Measurements from ENCODE around the gene PRKCA. TPM values are rescaled to one million over a fixed set of nuclear protein-coding genes. Genes with fewer than 3 reads are reported as not detected.
A peak's percentile ranks its signal among the peaks of the same experiment; 100 is the strongest.

PRKCA gene
- total and polyA plus RNA-seq, 2 of the 13 experiments (the other 11 are each of a cell fraction or from before 2014, with no cell fraction given) = 18.5 to 21.5 TPM

DNA sequence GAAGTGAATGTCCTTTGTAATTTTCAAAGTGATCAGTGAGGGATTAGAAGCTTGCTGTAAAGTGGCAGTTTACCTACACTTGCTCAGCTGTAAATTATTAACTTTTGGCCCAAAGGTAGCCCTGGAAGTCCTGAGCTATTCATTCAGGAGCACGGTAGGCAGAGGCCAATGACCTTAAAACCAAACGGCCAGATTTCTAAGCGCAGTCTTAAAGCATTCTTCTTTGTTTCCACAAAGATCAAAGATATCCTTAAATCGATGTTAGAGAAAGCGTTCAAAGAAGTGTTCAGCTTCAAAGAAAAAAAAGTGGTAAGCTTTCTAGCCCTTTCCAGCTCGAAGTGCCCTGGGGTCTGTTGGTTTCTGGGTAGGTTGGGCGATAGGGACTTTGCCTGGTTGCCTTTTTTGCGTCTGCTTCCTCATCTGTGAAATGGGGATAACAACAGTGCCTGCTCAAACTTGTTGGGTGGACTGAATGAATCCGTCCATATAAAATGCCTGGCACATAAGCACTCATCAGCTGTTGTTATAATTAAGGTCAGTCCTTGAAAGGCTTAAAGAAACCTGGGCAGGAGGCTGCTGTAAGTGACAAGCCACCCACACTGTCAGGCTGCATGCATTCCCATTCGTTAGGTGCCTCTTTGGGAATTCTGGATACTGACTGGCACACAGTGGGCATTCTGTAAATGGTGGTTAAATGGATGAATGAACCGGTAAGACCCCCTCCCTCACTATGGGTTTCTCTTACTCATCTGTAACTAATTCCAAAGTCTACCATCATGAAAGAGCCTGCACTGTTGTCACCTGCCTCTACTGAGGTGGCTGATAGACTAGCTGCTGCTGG, 113.2 kb downstream of the PRKCA start (continued):
- TF ChIP-seq, protein P1, sequence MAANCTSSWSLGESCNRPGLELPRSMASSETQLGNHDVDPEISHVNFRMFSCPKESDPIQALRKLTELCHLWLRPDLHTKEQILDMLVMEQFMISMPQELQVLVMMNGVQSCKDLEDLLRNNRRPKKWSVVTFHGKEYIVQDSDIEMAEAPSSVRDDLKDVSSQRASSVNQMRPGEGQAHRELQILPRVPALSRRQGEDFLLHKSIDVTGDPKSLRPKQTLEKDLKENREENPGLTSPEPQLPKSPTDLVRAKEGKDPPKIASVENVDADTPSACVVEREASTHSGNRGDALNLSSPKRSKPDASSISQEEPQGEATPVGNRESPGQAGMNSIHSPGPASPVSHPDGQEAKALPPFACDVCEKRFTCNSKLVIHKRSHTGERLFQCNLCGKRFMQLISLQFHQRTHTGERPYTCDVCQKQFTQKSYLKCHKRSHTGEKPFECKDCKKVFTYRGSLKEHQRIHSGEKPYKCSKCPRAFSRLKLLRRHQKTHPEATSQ (CRISPR knock-in tag; IDR thresholded peaks at IDR 0.05; ENCODE audit: borderline replicate concordance) = peak; percentile 25; the same call in 1 of the 2 replicates
- TF ChIP-seq MXI1 (IDR thresholded peaks at IDR 0.05; ENCODE audit: borderline replicate concordance, low read depth, low read length) (peak; percentile 17; the same call in 1 of the 3 replicates), IKZF4 (CRISPR knock-in tag; IDR thresholded peaks at IDR 0.05; ENCODE audit: borderline replicate concordance, low read depth, not compliant biosample characterization) (no peak), ATF7 (IDR thresholded peaks at IDR 0.05) (no peak; the same call in 1 of the 2 replicates), ATF7 (CRISPR knock-in tag; IDR thresholded peaks at IDR 0.05) (no peak; the same call in 1 of the 2 replicates), TEAD3 (CRISPR knock-in tag; optimal IDR thresholded peaks at IDR 0.05; ENCODE audit: borderline replicate concordance) (peak; percentile 84), KDM2A (CRISPR knock-in tag; IDR thresholded peaks at IDR 0.05; ENCODE audit: borderline replicate concordance, low read depth) (no peak), ZNF143 (CRISPR knock-in tag; IDR thresholded peaks at IDR 0.05) (peak; percentile 71), POLR2A (IDR thresholded peaks at IDR 0.05; ENCODE audit: insufficient read depth in 1 of 2, low read depth in 2 of 2, low read length in 2 of 2) (peak in 1 of 2 experiments; percentile 14; a peak in 1 of 4 replicates), ZNF629 (CRISPR knock-in tag; conservative IDR thresholded peaks at IDR 0.05) (peak; percentile 100), ZNF788 (CRISPR knock-in tag; IDR thresholded peaks at IDR 0.05; ENCODE audit: borderline replicate concordance) (peak; percentile 65; the same call in 1 of the 2 replicates), ZBTB1 (CRISPR knock-in tag; IDR thresholded peaks at IDR 0.05; ENCODE audit: borderline replicate concordance) (no peak), ZNF713 (CRISPR knock-in tag; IDR thresholded peaks at IDR 0.05) (0 out of 2 replicates have a peak, but pooled peaks have one; percentile 76), ZNF556 (CRISPR knock-in tag; IDR thresholded peaks at IDR 0.05; ENCODE audit: borderline replicate concordance) (peak; percentile 40; the same call in 1 of the 2 replicates), KDM6A (CRISPR knock-in tag; IDR thresholded peaks at IDR 0.05; ENCODE audit: low read depth) (peak; percentile 89)
- TF ChIP-seq, protein P2, sequence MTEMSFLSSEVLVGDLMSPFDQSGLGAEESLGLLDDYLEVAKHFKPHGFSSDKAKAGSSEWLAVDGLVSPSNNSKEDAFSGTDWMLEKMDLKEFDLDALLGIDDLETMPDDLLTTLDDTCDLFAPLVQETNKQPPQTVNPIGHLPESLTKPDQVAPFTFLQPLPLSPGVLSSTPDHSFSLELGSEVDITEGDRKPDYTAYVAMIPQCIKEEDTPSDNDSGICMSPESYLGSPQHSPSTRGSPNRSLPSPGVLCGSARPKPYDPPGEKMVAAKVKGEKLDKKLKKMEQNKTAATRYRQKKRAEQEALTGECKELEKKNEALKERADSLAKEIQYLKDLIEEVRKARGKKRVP (CRISPR knock-in tag; IDR thresholded peaks at IDR 0.05) = no peak
- TF ChIP-seq, protein P3, sequence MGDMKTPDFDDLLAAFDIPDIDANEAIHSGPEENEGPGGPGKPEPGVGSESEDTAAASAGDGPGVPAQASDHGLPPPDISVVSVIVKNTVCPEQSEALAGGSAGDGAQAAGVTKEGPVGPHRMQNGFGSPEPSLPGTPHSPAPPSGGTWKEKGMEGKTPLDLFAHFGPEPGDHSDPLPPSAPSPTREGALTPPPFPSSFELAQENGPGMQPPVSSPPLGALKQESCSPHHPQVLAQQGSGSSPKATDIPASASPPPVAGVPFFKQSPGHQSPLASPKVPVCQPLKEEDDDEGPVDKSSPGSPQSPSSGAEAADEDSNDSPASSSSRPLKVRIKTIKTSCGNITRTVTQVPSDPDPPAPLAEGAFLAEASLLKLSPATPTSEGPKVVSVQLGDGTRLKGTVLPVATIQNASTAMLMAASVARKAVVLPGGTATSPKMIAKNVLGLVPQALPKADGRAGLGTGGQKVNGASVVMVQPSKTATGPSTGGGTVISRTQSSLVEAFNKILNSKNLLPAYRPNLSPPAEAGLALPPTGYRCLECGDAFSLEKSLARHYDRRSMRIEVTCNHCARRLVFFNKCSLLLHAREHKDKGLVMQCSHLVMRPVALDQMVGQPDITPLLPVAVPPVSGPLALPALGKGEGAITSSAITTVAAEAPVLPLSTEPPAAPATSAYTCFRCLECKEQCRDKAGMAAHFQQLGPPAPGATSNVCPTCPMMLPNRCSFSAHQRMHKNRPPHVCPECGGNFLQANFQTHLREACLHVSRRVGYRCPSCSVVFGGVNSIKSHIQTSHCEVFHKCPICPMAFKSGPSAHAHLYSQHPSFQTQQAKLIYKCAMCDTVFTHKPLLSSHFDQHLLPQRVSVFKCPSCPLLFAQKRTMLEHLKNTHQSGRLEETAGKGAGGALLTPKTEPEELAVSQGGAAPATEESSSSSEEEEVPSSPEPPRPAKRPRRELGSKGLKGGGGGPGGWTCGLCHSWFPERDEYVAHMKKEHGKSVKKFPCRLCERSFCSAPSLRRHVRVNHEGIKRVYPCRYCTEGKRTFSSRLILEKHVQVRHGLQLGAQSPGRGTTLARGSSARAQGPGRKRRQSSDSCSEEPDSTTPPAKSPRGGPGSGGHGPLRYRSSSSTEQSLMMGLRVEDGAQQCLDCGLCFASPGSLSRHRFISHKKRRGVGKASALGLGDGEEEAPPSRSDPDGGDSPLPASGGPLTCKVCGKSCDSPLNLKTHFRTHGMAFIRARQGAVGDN (CRISPR knock-in tag; IDR thresholded peaks at IDR 0.05) = no peak
- TF ChIP-seq, protein P4, sequence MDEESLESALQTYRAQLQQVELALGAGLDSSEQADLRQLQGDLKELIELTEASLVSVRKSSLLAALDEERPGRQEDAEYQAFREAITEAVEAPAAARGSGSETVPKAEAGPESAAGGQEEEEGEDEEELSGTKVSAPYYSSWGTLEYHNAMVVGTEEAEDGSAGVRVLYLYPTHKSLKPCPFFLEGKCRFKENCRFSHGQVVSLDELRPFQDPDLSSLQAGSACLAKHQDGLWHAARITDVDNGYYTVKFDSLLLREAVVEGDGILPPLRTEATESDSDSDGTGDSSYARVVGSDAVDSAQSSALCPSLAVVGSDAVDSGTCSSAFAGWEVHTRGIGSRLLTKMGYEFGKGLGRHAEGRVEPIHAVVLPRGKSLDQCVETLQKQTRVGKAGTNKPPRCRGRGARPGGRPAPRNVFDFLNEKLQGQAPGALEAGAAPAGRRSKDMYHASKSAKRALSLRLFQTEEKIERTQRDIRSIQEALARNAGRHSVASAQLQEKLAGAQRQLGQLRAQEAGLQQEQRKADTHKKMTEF (CRISPR knock-in tag; IDR thresholded peaks at IDR 0.05) = peak; percentile 99
- TF ChIP-seq, protein P5, sequence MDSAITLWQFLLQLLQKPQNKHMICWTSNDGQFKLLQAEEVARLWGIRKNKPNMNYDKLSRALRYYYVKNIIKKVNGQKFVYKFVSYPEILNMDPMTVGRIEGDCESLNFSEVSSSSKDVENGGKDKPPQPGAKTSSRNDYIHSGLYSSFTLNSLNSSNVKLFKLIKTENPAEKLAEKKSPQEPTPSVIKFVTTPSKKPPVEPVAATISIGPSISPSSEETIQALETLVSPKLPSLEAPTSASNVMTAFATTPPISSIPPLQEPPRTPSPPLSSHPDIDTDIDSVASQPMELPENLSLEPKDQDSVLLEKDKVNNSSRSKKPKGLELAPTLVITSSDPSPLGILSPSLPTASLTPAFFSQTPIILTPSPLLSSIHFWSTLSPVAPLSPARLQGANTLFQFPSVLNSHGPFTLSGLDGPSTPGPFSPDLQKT (CRISPR knock-in tag; IDR thresholded peaks at IDR 0.05; ENCODE audit: borderline replicate concordance) = no peak

Data from HepG2 (cell line).